Activated CD4-positive, alpha-beta T cell treated with anti-CD3 and anti-CD28 coated beads, Interleukin-2, amount 10 ng/mL, durations not matched to agents 7 days and 5 days (primary cell): Measurements from ENCODE around the gene PRKD1. TPM values are rescaled to one million over a fixed set of nuclear protein-coding genes. Genes with fewer than 3 reads are reported as not detected.
"Not testable (repeated sequence)": the region's sequence is repeated elsewhere in the genome, so short reads cannot be mapped to it uniquely, and the experiment has no call there.

ENCODE experiments used
- CTCF ChIA-PET: fragments of 350-600 bp; sonication (Branson Sonifier 250); formaldehyde crosslinking; loops from one replicate; lab custom pipeline; 2021; ENCODE audit warnings: antibody characterized with exemption; lab: Charles Lee
- POLR2A ChIA-PET: fragments of 350-600 bp; sonication (Branson Sonifier 250); formaldehyde crosslinking; loops from one replicate; lab custom pipeline; 2021; ENCODE audit warnings: antibody characterized with exemption; lab: Charles Lee
- DNase-seq: peaks from one replicate; pipeline ENCODE4 v3.0.0-alpha.2; 2020
- H3K27ac Mint-ChIP-seq: one replicate; pipeline ENCODE4 v1.8.0; 2021; ENCODE audit warnings: mild to moderate bottlenecking, moderate library complexity, mixed read lengths
- H3K27me3 Mint-ChIP-seq: one replicate; pipeline ENCODE4 v1.8.0; 2021; ENCODE audit warnings: mixed read lengths
- H3K36me3 Mint-ChIP-seq: one replicate; pipeline ENCODE4 v1.8.0; 2021; ENCODE audit warnings: low read depth, mixed read lengths
- H3K4me1 Mint-ChIP-seq: one replicate; pipeline ENCODE4 v1.8.0; 2021; ENCODE audit warnings: mixed read lengths
- H3K4me3 Mint-ChIP-seq: one replicate; pipeline ENCODE4 v1.8.0; 2021; ENCODE audit warnings: mild to moderate bottlenecking, moderate library complexity, mixed read lengths
- H3K9me3 Mint-ChIP-seq: one replicate; pipeline ENCODE4 v1.8.0; 2021; ENCODE audit warnings: mixed read lengths
- total RNA-seq, 2 experiments: library from RNA; stranded (reverse); gene quantifications; one replicate each; pipeline ENCODE4 v1.2.3, GENCODE V29; 2021

The PRKD1 gene
- total RNA-seq, 2 experiments from 2014 or later, result not detected

DNA sequence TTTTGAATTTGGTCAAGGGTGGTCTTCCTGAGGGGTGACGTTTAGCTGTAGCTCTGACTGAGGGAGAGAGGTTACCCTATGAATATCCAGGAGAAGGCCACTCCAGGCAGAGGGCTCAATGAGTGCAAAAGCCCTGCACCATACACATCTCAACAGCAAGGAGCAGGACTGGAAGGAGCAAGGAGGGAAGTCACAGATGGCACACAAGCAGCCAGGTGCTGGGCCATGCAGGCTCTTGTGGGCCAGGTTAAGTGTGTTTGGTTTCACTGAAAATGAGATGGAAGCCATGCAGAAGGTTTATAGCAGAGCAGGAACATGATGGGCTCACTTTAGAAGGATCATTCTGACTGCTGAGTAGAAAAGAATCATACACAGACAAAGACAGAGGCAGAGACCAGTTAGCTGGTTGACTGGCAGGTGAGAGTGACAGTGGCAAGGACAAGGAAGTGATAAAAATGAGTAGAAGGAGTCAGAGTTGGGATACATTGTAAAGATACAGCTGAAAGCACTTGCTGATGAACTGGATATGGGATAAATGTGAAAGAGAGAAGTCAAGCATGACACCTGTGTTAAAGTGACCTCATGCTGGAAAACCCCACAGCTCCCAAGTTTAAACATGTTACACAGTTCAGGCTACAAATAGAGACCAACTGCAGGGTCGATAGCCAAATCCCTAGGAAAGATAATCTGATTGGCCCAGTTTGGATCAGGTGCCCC lies 81.2 kb downstream of the PRKD1 start:
- ChIA-PET POLR2A (no interaction called here), CTCF (interaction anchor here (0.9 kb wide), 1 partner anchor 9 kb away, joined by 3 read pairs; no protein-coding TSS in a partner anchor)
- Mint-ChIP-seq H3K4me1 (no peaks in the 10 kb centered on the region), H3K36me3 (no peaks in the 10 kb centered on the region), H3K9me3 (peaks cover 11% of the 10 kb centered on the region), H3K27ac (no peak overlapping the region), H3K27me3 (no peaks in the 10 kb centered on the region), H3K4me3 (no peak overlapping the region)
- DNase-seq, result no peak

DNA sequence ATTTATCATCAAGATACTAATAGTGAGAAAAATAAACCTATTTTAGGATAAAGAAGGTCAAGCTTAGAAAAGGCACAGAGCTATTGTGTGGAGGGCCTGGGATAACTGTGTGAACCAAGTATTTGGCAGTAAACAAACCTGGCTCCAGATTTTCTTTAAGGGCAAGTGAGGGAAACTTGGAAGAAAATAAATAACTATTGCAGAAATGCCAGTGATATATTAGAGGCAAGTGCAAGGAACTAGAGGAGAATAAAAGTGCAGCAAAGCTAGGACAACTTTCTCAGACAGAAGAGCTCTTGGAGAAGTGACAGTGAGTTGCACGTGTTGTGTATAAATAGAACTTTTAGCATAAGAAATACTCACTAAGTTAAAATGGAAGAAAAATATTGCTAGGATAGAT lies 83.7 kb downstream of the PRKD1 start:
- Mint-ChIP-seq H3K27ac (no peak overlapping the region), H3K9me3 (peaks cover 20% of the 10 kb centered on the region), H3K27me3 (no peaks in the 10 kb centered on the region), H3K4me3 (no peak overlapping the region), H3K4me1 (no peaks in the 10 kb centered on the region), H3K36me3 (no peaks in the 10 kb centered on the region)
- ChIA-PET CTCF (no interaction called here), POLR2A (no interaction called here)
- DNase-seq, result no peak

DNA sequence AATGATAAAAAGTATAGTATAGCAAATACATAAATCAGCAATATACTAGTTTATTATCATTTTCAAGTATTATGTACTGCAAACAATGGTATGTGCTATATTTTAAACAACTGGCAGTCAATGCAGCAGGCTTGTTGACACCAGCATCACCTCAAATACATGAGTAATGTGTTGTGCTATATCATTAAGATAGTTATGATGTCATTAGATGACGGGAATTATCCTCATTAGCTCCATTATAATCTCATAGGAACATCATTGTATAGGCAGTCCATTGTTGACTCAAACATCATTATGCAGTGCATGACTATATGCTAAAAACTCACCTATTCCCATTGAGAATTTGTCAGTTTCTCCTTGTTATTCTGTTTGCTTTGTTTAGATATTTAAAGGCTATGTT lies 85.4 kb downstream of the PRKD1 start:
- no peak for DNase-seq
- H3K36me3 Mint-ChIP-seq, result no peaks in the 10 kb centered on the region

DNA sequence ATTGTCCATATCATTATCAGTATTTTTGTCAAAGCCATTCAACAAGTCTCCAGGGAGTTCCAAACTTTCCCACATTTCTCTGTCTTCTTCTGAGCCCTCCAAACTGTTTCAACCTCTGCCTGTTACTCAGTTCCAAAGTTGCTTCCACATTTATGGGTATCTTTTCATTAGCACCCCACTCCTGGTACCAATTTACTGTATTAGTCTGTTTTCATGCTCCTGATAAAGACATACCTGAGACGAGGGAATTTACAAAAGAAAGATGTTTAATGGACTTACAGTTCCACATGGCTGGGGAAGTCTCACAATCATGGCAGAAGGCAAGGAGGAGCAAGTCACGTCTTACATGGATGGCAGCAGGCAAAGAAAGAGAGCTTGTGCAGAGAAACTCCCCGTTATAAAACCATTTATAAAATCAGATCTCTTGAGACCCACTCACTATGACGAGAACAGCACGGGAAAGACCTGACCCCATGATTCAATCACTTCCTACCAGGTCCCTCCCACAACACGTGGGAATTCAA lies 87.2 kb downstream of the PRKD1 start:
- CTCF ChIA-PET, H3K27ac Mint-ChIP-seq, H3K4me3 Mint-ChIP-seq, DNase-seq, POLR2A ChIA-PET, H3K27me3 Mint-ChIP-seq, H3K36me3 Mint-ChIP-seq, H3K4me1 Mint-ChIP-seq: not testable (repeated sequence)
- H3K9me3 Mint-ChIP-seq, result peaks cover 24% of the 10 kb centered on the region

More for the DNA sequence above, 85.4 kb downstream of the PRKD1 start:
- Mint-ChIP-seq H3K4me3 (no peak overlapping the region), H3K27me3 (no peaks in the 10 kb centered on the region), H3K9me3 (peaks cover 24% of the 10 kb centered on the region), H3K4me1 (no peaks in the 10 kb centered on the region), H3K27ac (no peak overlapping the region)
- ChIA-PET POLR2A (interaction anchor here (0.6 kb wide), 1 partner anchor 142 kb away, joined by 3 read pairs; no protein-coding TSS in a partner anchor), CTCF (no interaction called here)

DNA sequence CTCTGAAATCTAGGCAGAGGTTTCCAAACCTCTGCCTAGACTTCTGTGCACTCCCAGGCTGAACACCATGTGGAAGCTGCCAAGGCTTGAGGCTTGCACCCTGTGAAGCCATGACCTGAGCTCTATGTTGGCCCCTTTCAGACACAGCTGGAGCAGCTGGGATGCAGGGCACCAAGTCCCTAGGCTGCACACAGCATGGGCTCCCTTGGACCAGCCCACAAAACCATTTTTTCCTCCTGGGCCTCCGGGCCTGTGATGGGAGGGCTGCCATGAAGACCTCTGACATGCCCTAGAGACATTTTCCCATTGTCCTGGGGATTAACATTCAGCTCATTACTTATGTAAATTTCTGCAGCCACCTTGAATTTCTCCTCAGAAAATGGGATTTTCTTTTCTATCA lies 88.0 kb downstream of the PRKD1 start:
- POLR2A ChIA-PET, H3K27me3 Mint-ChIP-seq, H3K4me3 Mint-ChIP-seq, H3K36me3 Mint-ChIP-seq, CTCF ChIA-PET, DNase-seq, H3K4me1 Mint-ChIP-seq, H3K27ac Mint-ChIP-seq: not testable (repeated sequence)
- H3K9me3 Mint-ChIP-seq, result peaks cover 24% of the 10 kb centered on the region

DNA sequence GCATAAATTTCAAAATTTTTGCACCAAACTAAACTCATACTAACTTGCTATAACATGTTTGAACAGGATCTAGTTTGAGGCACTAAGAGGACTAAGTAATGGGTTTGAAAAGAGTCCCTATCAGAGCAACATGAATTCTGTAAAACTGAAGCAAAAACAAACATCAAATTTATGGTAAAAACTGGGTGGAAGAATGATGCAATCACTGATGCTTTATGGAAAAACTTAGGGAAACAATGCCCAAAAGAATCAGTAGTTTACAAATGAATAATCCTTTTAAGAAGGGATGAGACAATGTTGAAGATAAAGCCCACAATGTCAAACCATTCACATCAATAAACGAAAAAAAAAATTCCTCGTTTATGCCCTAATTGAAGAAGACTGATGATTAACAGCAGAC lies 88.9 kb downstream of the PRKD1 start:
- Mint-ChIP-seq H3K36me3 (no peaks in the 10 kb centered on the region), H3K27me3 (no peaks in the 10 kb centered on the region), H3K9me3 (peaks cover 24% of the 10 kb centered on the region), H3K4me3 (no peak overlapping the region), H3K4me1 (no peaks in the 10 kb centered on the region), H3K27ac (no peak overlapping the region)
- CTCF ChIA-PET, result no interaction called here
- DNase-seq, result no peak
- POLR2A ChIA-PET, result no interaction called here

DNA sequence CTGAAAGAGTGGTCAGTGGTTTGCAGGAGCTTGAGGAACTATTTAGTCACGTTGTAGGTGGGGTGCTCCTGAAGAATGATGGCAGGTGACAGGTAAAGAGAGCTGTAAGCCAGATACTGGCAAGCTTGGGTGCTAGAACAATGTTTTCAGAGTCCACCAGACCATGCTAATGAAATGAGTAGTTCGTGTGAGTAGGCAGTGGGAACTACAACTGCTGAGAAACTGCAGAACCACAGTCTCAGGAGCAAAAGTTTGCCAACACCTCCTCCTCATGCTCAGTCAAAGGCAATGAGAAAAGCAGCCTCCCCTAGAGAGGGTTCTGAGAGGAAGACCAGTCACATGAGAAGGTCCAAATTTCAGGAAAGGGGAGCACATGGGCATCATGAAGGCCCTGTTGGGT lies 91.3 kb downstream of the PRKD1 start:
- Mint-ChIP-seq H3K27me3 (no peaks in the 10 kb centered on the region), H3K4me1 (no peaks in the 10 kb centered on the region), H3K36me3 (no peaks in the 10 kb centered on the region), H3K4me3 (no peak overlapping the region), H3K9me3 (peaks cover 24% of the 10 kb centered on the region), H3K27ac (no peak overlapping the region)
- CTCF ChIA-PET, result no interaction called here
- no peak for DNase-seq
- POLR2A ChIA-PET, result no interaction called here

DNA sequence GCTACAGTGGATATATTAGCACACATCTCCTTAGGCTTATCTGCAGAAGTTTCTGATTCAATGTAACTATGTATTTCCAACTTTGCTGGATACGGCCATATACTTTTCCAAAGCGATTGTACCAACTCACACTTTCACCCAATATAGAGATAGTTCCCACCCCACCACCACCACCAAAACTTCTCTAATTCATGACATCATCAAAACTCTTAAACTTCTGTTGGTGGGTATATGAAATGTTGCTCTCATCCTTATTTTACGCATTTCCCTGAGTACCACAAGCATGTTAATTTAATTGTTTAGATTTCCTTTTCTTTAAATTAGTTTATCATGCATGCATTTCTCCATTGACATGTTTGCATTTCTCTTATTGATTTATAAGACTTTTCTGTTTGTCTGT lies 95.6 kb downstream of the PRKD1 start:
- ChIA-PET POLR2A (no interaction called here), CTCF (no interaction called here)
- no peaks in the 10 kb centered on the region for H3K36me3 Mint-ChIP-seq
- no peaks in the 10 kb centered on the region for H3K9me3 Mint-ChIP-seq
- no peak for DNase-seq
- no peak overlapping the region for H3K4me3 Mint-ChIP-seq
- H3K27me3 Mint-ChIP-seq, result no peaks in the 10 kb centered on the region
- no peak overlapping the region for H3K27ac Mint-ChIP-seq
- no peaks in the 10 kb centered on the region for H3K4me1 Mint-ChIP-seq

DNA sequence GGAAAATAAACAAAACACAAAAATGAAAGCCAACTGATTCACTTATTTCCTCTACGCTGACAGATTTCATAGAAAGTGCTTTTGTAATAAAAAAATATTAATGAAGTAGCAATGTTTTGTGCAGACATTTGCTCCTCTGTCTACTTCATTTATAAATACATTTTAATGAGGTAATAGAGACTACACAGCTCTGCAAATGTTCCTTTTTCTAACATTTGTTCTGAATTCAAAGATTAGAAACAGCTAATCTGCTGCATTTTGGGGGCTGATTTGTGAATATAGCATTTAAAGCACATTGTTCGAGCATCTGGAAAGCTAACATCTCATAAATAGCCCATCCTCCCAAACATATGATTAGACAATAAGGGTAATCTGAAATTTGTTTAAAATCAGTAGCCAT lies 97.8 kb downstream of the PRKD1 start:
- DNase-seq, result no peak
- Mint-ChIP-seq H3K36me3 (no peaks in the 10 kb centered on the region), H3K4me3 (no peak overlapping the region), H3K27ac (no peak overlapping the region), H3K27me3 (no peaks in the 10 kb centered on the region), H3K4me1 (no peaks in the 10 kb centered on the region), H3K9me3 (no peaks in the 10 kb centered on the region)
- ChIA-PET POLR2A (no interaction called here), CTCF (no interaction called here)

DNA sequence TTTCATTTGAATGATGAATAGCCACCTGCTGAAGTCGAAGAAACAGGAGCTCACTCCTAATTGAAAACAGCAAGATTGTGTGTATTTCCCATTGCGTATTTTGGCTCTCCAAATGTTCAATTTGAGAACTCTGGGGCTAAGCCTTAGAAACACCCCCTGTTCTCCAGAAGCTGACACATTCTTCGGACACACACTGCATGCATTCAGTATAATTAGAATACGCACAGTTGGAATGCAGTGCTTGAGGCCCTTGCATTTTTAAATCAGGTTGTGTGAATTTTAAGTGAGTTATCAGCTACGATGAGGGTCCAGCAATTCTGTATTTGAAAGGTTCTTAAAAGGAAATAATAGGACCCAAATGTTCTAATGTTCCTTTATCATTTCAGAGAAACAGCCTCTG lies 103.8 kb downstream of the PRKD1 start:
- Mint-ChIP-seq H3K4me3 (no peak overlapping the region), H3K27me3 (no peaks in the 10 kb centered on the region), H3K9me3 (no peaks in the 10 kb centered on the region), H3K4me1 (no peaks in the 10 kb centered on the region), H3K36me3 (no peaks in the 10 kb centered on the region), H3K27ac (no peak overlapping the region)
- ChIA-PET CTCF (no interaction called here), POLR2A (no interaction called here)
- no peak for DNase-seq

DNA sequence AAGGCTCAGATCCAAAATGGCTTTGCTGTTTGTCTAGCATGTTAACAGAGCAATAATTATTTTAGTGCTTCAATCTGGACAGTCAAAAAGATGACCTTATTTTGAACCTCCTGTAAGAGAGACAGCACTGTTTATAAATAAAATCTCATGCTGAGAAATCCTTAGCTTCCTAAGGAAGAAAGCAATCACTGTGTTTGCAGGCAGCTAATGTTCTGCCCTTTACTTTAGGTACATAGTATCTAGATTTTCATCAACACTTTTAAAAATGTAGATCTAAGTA lies 105.3 kb downstream of the PRKD1 start:
- Mint-ChIP-seq H3K27ac (no peak overlapping the region), H3K36me3 (no peaks in the 10 kb centered on the region), H3K27me3 (no peaks in the 10 kb centered on the region), H3K9me3 (no peaks in the 10 kb centered on the region), H3K4me1 (no peaks in the 10 kb centered on the region), H3K4me3 (no peak overlapping the region)
- CTCF ChIA-PET, result no interaction called here
- POLR2A ChIA-PET, result no interaction called here
- DNase-seq, result no peak

DNA sequence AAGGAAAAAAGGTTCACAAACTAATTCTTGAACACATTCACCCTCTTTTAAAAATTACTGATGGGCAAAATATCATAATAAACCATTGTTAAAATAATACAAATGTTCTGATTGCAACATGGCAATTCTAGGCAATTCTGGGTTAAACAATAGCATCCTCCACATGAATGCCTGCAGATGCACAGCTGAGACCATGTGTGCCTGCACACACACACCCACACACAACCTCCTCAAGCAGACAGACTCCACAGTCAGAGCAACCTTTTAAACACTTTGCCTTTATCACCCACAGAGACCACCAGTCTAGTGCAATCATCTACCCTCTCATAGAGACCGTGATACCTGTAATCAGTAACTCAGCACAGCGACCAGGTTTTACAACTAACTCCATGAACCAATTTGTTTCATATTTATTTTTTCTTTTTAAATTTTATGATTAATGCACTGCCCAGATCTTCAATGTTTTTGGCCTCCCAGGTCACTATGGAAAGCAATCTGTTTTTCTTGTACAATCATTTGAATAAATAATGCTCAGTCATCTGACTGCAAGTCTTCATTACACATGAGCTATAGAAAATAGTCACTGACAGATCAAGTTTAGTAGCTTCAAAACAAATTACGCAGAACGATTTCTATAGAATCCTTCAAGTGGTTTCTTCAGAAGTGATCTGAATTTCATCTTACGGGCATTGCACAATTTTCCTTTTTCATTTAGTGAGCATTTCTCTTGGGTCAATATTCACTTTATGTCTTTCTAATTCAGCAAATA lies 105.8 kb downstream of the PRKD1 start:
- Mint-ChIP-seq H3K36me3 (no peaks in the 10 kb centered on the region), H3K4me3 (no peak overlapping the region), H3K27me3 (no peaks in the 10 kb centered on the region), H3K9me3 (no peaks in the 10 kb centered on the region), H3K27ac (no peak overlapping the region), H3K4me1 (no peaks in the 10 kb centered on the region)
- DNase-seq, result no peak
- CTCF ChIA-PET, result no interaction called here
- POLR2A ChIA-PET, result no interaction called here

DNA sequence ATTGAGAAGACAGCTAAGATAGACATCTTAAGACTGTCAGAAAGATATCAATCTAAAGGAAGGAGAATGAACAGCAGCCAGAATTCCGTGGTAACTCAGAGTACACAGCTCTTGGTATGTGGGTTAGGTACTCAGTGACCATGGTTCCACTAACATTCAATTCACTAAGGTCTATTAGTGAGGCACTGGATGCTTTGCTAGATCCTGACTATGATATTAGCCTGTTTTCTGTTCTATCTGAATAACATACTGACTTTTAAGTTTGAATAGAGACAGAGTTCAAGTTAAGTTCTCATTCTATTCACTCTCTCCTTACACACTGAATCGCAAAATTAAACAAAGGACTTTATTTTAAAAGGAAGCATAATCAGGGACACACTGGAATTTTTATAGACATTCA lies 106.4 kb downstream of the PRKD1 start:
- Mint-ChIP-seq H3K4me1 (no peaks in the 10 kb centered on the region), H3K4me3 (no peak overlapping the region), H3K9me3 (no peaks in the 10 kb centered on the region), H3K27ac (no peak overlapping the region), H3K27me3 (no peaks in the 10 kb centered on the region), H3K36me3 (no peaks in the 10 kb centered on the region)
- ChIA-PET CTCF (no interaction called here), POLR2A (no interaction called here)
- DNase-seq, result no peak
